Measurements from ENCODE around the gene KLHL35.

The KLHL35 gene

DNA sequence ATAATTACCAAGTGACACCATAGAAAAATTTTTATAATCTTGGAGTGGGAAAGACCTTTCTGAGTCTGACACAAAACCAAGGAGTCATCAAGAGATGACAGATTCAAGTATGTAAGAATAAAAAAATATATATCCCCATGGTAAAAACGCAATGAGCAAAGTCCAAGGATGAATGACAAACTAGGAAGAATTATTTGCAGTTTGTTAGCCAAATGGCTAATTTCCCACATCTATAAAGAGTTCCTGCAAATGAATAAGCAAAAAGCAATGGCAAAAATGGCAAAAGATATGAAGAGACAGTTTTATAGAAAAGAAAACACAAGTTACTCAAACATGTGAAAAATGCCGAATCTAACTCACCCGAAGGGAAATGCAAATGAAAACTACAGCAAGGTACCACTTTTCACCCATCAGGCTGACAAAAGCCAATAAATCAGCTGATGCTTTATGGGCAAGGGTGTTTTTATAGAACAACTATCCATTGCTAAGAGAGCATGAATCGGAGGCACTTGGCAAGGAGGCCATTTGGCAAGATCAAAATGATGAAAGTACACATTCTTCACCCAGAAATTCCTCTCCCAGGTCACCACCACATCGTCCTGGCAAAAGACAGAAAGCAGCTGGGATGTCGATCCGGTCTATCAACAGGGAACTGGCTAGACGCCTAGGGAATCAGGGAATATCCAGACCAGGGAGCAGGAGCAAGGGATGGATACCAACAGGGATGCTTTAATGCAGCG lies 21.1 kb upstream of the KLHL35 start:
- no peaks in the 10 kb centered on the region for H3K9me3 ChIP-seq (ENCODE audit: severe bottlenecking)

DNA sequence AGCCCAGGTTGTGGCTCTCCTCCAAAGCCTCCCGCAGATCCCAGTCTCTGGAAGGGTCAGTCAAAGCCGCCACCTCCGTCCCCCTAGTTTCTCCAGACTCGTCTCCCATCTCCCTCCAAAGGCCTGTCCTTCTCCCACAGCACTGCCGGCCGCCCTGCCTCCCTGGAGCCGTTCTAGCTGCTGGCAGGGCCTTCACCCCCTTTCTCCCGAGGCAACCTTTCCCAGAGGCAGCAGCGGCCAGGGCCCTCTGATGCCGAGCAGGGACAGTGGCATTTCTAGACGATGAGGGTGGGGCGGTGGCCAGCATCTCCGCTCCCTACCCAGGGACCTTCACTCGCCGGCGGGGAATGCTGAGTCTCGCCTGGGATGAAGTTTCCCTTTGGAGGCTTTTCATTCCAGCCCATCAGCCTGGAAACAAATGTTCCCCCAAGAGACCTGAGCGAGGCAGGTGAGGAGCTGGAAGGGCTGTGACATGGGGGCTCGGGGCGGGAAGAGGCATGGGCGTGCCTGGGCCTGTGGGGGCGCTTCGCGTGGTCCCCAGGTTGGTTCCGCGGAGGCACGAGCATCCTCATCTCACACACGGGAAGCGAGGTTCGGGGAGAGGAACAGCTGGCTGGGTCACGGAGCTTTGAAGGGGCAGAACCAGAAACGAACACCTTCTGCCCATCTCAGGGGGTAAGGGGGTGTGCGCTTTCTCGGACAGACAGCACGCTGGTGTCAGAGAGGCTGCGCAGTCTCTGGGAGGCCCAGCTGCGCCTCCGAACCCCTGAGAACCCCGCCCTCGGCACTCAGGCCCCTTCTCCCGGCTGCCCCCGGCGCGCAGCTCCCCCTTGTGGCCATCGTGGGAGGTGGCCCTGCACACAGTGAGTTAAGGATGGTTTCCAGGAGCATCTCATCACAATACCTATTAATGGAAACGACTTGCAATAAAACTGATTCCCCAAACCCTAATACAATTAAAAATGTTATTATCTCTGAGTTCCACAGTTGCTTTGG lies 18.1 kb upstream of the KLHL35 start:
- no peak overlapping the region for H3K27ac ChIP-seq (ENCODE audit: poor library complexity, severe bottlenecking)
- H3K36me3 ChIP-seq (ENCODE audit: low read depth): no peaks in the 10 kb centered on the region
- TF ChIP-seq, protein P1, sequence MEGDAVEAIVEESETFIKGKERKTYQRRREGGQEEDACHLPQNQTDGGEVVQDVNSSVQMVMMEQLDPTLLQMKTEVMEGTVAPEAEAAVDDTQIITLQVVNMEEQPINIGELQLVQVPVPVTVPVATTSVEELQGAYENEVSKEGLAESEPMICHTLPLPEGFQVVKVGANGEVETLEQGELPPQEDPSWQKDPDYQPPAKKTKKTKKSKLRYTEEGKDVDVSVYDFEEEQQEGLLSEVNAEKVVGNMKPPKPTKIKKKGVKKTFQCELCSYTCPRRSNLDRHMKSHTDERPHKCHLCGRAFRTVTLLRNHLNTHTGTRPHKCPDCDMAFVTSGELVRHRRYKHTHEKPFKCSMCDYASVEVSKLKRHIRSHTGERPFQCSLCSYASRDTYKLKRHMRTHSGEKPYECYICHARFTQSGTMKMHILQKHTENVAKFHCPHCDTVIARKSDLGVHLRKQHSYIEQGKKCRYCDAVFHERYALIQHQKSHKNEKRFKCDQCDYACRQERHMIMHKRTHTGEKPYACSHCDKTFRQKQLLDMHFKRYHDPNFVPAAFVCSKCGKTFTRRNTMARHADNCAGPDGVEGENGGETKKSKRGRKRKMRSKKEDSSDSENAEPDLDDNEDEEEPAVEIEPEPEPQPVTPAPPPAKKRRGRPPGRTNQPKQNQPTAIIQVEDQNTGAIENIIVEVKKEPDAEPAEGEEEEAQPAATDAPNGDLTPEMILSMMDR (IDR thresholded peaks at IDR 0.05; ENCODE audit: poor library complexity, severe bottlenecking): peak; percentile 75
- no peaks in the 10 kb centered on the region for H3K27me3 ChIP-seq (ENCODE audit: insufficient read depth, poor library complexity, severe bottlenecking)
- DNase-seq (ENCODE audit: low spot score): no peak
- ATAC-seq (ENCODE audit: low read depth): no peak
- H3K4me1 ChIP-seq (ENCODE audit: insufficient read depth, poor library complexity, severe bottlenecking): no peaks in the 10 kb centered on the region
- no peak overlapping the region for H3K4me3 ChIP-seq (ENCODE audit: severe bottlenecking)
- no peaks in the 10 kb centered on the region for H3K9me3 ChIP-seq (ENCODE audit: severe bottlenecking)

More for the DNA sequence above, 21.1 kb upstream of the KLHL35 start:
- TF ChIP-seq, protein P1 (IDR thresholded peaks at IDR 0.05; ENCODE audit: poor library complexity, severe bottlenecking): no peak
- Histone ChIP-seq H3K27ac (ENCODE audit: poor library complexity, severe bottlenecking) (no peak overlapping the region), H3K36me3 (ENCODE audit: low read depth) (no peaks in the 10 kb centered on the region), H3K4me3 (ENCODE audit: severe bottlenecking) (no peak overlapping the region), H3K27me3 (ENCODE audit: insufficient read depth, poor library complexity, severe bottlenecking) (no peaks in the 10 kb centered on the region), H3K4me1 (ENCODE audit: insufficient read depth, poor library complexity, severe bottlenecking) (no peaks in the 10 kb centered on the region)
- ATAC-seq (ENCODE audit: low read depth) (no peak), DNase-seq (ENCODE audit: low spot score) (no peak)

DNA sequence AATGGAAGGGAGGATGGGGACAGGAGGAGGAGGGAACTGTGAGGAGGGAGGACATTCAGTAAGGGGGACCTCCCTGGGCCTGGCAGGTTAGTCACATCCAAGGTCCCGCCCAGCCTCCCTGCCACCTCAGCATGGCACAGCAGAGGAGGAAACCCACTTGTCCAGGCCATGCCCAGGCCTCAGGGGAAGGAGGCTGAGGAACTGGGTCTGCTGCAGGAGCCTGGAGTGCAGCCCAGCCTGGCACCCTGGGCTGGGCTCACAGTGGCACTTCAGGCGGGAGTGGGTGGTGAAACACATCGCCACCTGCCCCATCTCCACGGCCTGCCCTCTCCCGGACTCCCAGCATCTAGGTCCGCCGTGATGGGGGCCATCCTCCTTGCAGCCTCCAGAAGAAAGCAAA lies 17.2 kb upstream of the KLHL35 start:
- no peaks in the 10 kb centered on the region for H3K9me3 ChIP-seq (ENCODE audit: severe bottlenecking)
- H3K4me1 ChIP-seq (ENCODE audit: insufficient read depth, poor library complexity, severe bottlenecking): no peaks in the 10 kb centered on the region
- TF ChIP-seq, protein P1 (IDR thresholded peaks at IDR 0.05; ENCODE audit: poor library complexity, severe bottlenecking): no peak
- ATAC-seq (ENCODE audit: low read depth): no peak
- no peak overlapping the region for H3K4me3 ChIP-seq (ENCODE audit: severe bottlenecking)
- no peak for DNase-seq (ENCODE audit: low spot score)
- H3K27ac ChIP-seq (ENCODE audit: poor library complexity, severe bottlenecking): no peak overlapping the region
- H3K36me3 ChIP-seq (ENCODE audit: low read depth): no peaks in the 10 kb centered on the region
- H3K27me3 ChIP-seq (ENCODE audit: insufficient read depth, poor library complexity, severe bottlenecking): no peaks in the 10 kb centered on the region

DNA sequence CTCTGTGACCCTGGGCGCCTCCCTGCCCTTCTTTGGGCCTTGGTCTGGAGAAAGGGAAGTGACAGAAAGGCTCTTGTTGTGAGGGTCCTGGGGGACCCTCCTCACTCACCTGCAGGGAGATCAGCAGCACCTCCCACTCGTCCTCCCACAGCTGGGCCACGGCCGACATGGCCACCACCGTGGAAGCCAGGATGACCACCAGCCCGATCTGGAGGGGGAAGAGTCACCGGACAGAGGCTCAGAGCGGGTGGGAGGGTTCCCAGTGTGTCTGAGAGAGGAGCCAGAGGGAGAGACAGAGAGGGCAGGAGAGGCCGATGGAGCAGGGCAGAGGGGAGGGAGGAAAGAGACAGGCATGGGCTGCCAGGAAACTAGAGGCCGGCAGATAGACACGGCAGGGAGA lies 16.8 kb upstream of the KLHL35 start:
- Histone ChIP-seq H3K27me3 (ENCODE audit: insufficient read depth, poor library complexity, severe bottlenecking) (no peaks in the 10 kb centered on the region), H3K4me1 (ENCODE audit: insufficient read depth, poor library complexity, severe bottlenecking) (no peaks in the 10 kb centered on the region), H3K27ac (ENCODE audit: poor library complexity, severe bottlenecking) (no peak overlapping the region), H3K4me3 (ENCODE audit: severe bottlenecking) (no peak overlapping the region), H3K9me3 (ENCODE audit: severe bottlenecking) (no peaks in the 10 kb centered on the region), H3K36me3 (ENCODE audit: low read depth) (no peaks in the 10 kb centered on the region)
- ATAC-seq (ENCODE audit: low read depth): no peak
- TF ChIP-seq, protein P1 (IDR thresholded peaks at IDR 0.05; ENCODE audit: poor library complexity, severe bottlenecking): no peak
- no peak for DNase-seq (ENCODE audit: low spot score)
